Tibial nerve (tissue), 4 donors: ENCODE measurements around the gene PTPRCAP. TPM values are rescaled to one million over a fixed set of nuclear protein-coding genes. Genes with fewer than 3 reads are reported as not detected.
"Not testable (repeated sequence)": the region's sequence is repeated elsewhere in the genome, so short reads cannot be mapped to it uniquely, and the experiment has no call there.

ENCODE experiments used
- DNase-seq, 2 donors: peaks; one replicate each; pipeline ENCODE4 v3.0.0-alpha.2; 2019; ENCODE audit warnings: low spot score in 2 of 2
- H3K27ac ChIP-seq, 4 donors: fragments of 200-600 bp; sonication (generic) in 3 of 4; one replicate each; pipeline ENCODE4 v1.5.1; 2017 to 2019; ENCODE audit warnings: mild to moderate bottlenecking in 1 of 4
- H3K27me3 ChIP-seq, 2 donors: fragments of 200-600 bp; sonication (generic) in 1 of 2; one replicate each; pipeline versions ENCODE4 v1.5.1 to v1.6.0; 2017 to 2019
- H3K36me3 ChIP-seq, 3 donors: fragments of 200-600 bp; sonication (generic); one replicate each; pipeline ENCODE4 v1.5.1; 2018 to 2019
- H3K4me1 ChIP-seq, 4 donors: fragments of 200-600 bp; sonication (generic) in 3 of 4; one replicate each; pipeline ENCODE4 v1.5.1; 2017 to 2019
- H3K4me3 ChIP-seq, 4 donors: fragments of 200-600 bp; sonication (generic) in 3 of 4; one replicate each; pipeline ENCODE4 v1.5.1; 2017 to 2019; ENCODE audit warnings: mild to moderate bottlenecking in 1 of 4, moderate library complexity in 1 of 4
- H3K9me3 ChIP-seq, 4 donors: fragments of 200-600 bp; sonication (generic) in 3 of 4; one replicate each; pipeline ENCODE4 v1.5.1; 2017 to 2019
- CTCF ChIP-seq, 5 experiments: fragments of 200-600 bp in 3 of 5; fragments of 450-650 bp in 2 of 5; sonication (generic) in 3 of 5; IDR thresholded peaks; one replicate each; pipeline ENCODE4 v1.5.1; 2016 to 2019; ENCODE audit warnings: antibody characterized with exemption in 5 of 5, mild to moderate bottlenecking in 3 of 5, moderate library complexity in 2 of 5
- EP300 ChIP-seq, 2 donors: sonication (generic); formaldehyde crosslinking; IDR thresholded peaks; one replicate each; pipeline ENCODE4 v1.6.1; 2017; ENCODE audit warnings: antibody characterized with exemption in 2 of 2, mild to moderate bottlenecking in 1 of 2
- POLR2A ChIP-seq, 2 donors: fragments of 450-650 bp; IDR thresholded peaks; one replicate each; pipeline ENCODE4 v1.6.1; 2017; ENCODE audit warnings: antibody characterized with exemption in 2 of 2, mild to moderate bottlenecking in 2 of 2, moderate library complexity in 2 of 2
- WGBS, 2 donors: methylation state at CpG; one replicate each; pipeline ENCODE4 v1.1.5; 2018; 5-methylcytosine and 5-hydroxymethylcytosine counted together
- total RNA-seq, 4 donors: library from RNA; depleted of rRNA; stranded (reverse); fragments of >200 nt; gene quantifications; one replicate each; pipeline ENCODE4 v1.1.0, GENCODE V29; 2016

PTPRCAP gene
- total RNA-seq, 4 donors from 2014 or later, result 6.9 to 18.0 (median 12.8) TPM

GRCh38 chr11:67429038-67429668 is 8.3 kb downstream of the PTPRCAP start:
- no peaks in the 10 kb centered on the region for H3K9me3 ChIP-seq
- H3K27ac ChIP-seq, result peak overlapping the region; percentile 83 to 98 (median 93)
- peaks cover 0 to 26% (median 10%) of the 10 kb centered on the region in 4 donors for H3K4me1 ChIP-seq
- H3K27me3 ChIP-seq, result no peaks in the 10 kb centered on the region
- H3K36me3 ChIP-seq, result peaks cover 0 to 46% (median 19%) of the 10 kb centered on the region in 3 donors
- H3K4me3 ChIP-seq, result peak overlapping the region; percentile 78 to 100 (median 87)
- TF ChIP-seq EP300 (IDR thresholded peaks at IDR 0.05) (no peak), CTCF (IDR thresholded peaks at IDR 0.05) (no peak), POLR2A (IDR thresholded peaks at IDR 0.05) (no peak)
- WGBS, 2 donors, result 47 to 51% methylated on average over 11 to 12 of the region's 12 CpGs
- DNase-seq, result no peak

- TF ChIP-seq EP300 (IDR thresholded peaks at IDR 0.05) (peak; percentile 98 to 100), POLR2A (IDR thresholded peaks at IDR 0.05) (peak; percentile 82 to 92), CTCF (IDR thresholded peaks at IDR 0.05) (peak in 2 of 5 experiments; percentile 31 to 54)
- peak within 1 kb of the TSS; percentile 78 to 100 (median 87) for H3K4me3 ChIP-seq
- H3K9me3 ChIP-seq, result no peaks in the 10 kb centered on the region
- H3K27ac ChIP-seq, result peak within 1 kb of the TSS; percentile 83 to 98 (median 93)
- H3K4me1 ChIP-seq, result peaks cover 0 to 26% (median 10%) of the 10 kb centered on the region in 4 donors
- H3K27me3 ChIP-seq, result no peaks in the 10 kb centered on the region
- 0 to 2% methylated on average over 41 to 54 of the region's 68 CpGs for WGBS, 2 donors
- H3K36me3 ChIP-seq, result peaks cover 0 to 38% (median 14%) of the 10 kb centered on the region in 3 donors
- peak; percentile 99 to 100 for DNase-seq
Measured at GRCh38 chr11:67428052-67429001, 9.2 kb downstream of the PTPRCAP start, which contains the start of gene RPS6KB2. RPS6KB2 (plus strand) TSS chr11:67428494; CDS start chr11:67428546, 52 bp downstream.

- H3K9me3 ChIP-seq, DNase-seq, H3K27me3 ChIP-seq: not testable (repeated sequence)
- H3K4me1 ChIP-seq, result peaks cover 0 to 26% (median 10%) of the 10 kb centered on the region in 4 donors
- H3K36me3 ChIP-seq, result peaks cover 0 to 29% (median 6%) of the 10 kb centered on the region in 3 donors
- 85 to 90% methylated on average over 19 of the region's 19 CpGs for WGBS, 2 donors
- peak overlapping the region; percentile 78 to 100 (median 87) for H3K4me3 ChIP-seq
- H3K27ac ChIP-seq, result peak overlapping the region; percentile 83 to 98 (median 93)
Measured at GRCh38 chr11:67427364-67427859, 10.1 kb downstream of the PTPRCAP start.

- WGBS, 2 donors, result 60 to 81% methylated on average over 5 to 23 of the region's 34 CpGs
- Histone ChIP-seq H3K4me1 (peaks cover 0 to 32% (median 12%) of the 10 kb centered on the region in 4 donors), H3K9me3 (no peaks in the 10 kb centered on the region), H3K27ac (no peak overlapping the region), H3K27me3 (no peaks in the 10 kb centered on the region), H3K36me3 (no peaks in the 10 kb centered on the region), H3K4me3 (no peak overlapping the region)
- DNase-seq, result no peak
- no peak for TF ChIP-seq POLR2A (IDR thresholded peaks at IDR 0.05)
- TF ChIP-seq CTCF (IDR thresholded peaks at IDR 0.05), result no peak
- TF ChIP-seq EP300 (IDR thresholded peaks at IDR 0.05), result no peak
Measured at GRCh38 chr11:67423891-67424613, 13.4 kb downstream of the PTPRCAP start.

GRCh38 chr11:67423466-67423865 is 14.0 kb downstream of the PTPRCAP start:
- Histone ChIP-seq H3K4me1 (peaks cover 0 to 34% (median 12%) of the 10 kb centered on the region in 4 donors), H3K9me3 (no peaks in the 10 kb centered on the region), H3K27me3 (no peaks in the 10 kb centered on the region), H3K27ac (no peak overlapping the region), H3K4me3 (no peak overlapping the region), H3K36me3 (no peaks in the 10 kb centered on the region)
- 90 to 91% methylated on average over 11 to 12 of the region's 13 CpGs for WGBS, 2 donors
- no peak for DNase-seq
- no peak for TF ChIP-seq CTCF (IDR thresholded peaks at IDR 0.05)
- TF ChIP-seq EP300 (IDR thresholded peaks at IDR 0.05), result no peak
- TF ChIP-seq POLR2A (IDR thresholded peaks at IDR 0.05), result no peak
